Osteoblast (primary cell): Measurements from ENCODE around the gene PLTP. TPM values are rescaled to one million over a fixed set of nuclear protein-coding genes. Genes with fewer than 3 reads are reported as not detected.
"Not testable (repeated sequence)": the region's sequence is repeated elsewhere in the genome, so short reads cannot be mapped to it uniquely, and the experiment has no call there.

ENCODE experiments used
- DNase-seq: peaks from one replicate; pipeline ENCODE4 v3.0.0; 2011; ENCODE audit warnings: low spot score, mixed read lengths; ENCODE audit not compliant: insufficient read length; ENCODE audit errors: missing footprints
- H2AFZ ChIP-seq: 2 replicates; pipeline ENCODE4 v1.6.0; 2011; ENCODE audit warnings: mild to moderate bottlenecking, low read length
- H3K27ac ChIP-seq: 2 replicates; pipeline ENCODE4 v1.5.1; 2011; ENCODE audit warnings: mild to moderate bottlenecking, low read depth, low read length, moderate library complexity
- H3K27me3 ChIP-seq: 2 replicates; pipeline ENCODE4 v1.6.0; 2012; ENCODE audit warnings: mild to moderate bottlenecking, control low read depth, inconsistent platforms, low read length, moderate library complexity; ENCODE audit not compliant: insufficient read depth
- H3K36me3 ChIP-seq: 2 replicates; pipeline ENCODE4 v1.5.1; 2011; ENCODE audit warnings: mild to moderate bottlenecking, low read length, control low read depth, moderate library complexity; ENCODE audit not compliant: insufficient read depth
- H3K4me1 ChIP-seq: 2 replicates; pipeline ENCODE4 v1.5.1; 2011; ENCODE audit warnings: mild to moderate bottlenecking, low read length, control low read depth, moderate library complexity; ENCODE audit not compliant: insufficient read depth
- H3K4me2 ChIP-seq: 2 replicates; pipeline ENCODE4 v1.6.0; 2011; ENCODE audit warnings: mild to moderate bottlenecking, low read length; ENCODE audit not compliant: insufficient read depth
- H3K4me3 ChIP-seq: fragments of 200-600 bp; sonication (generic); 3 replicates; pipeline ENCODE4 v1.5.1; 2012; ENCODE audit warnings: mild to moderate bottlenecking, low read length, inconsistent platforms; ENCODE audit not compliant: insufficient read depth
- H3K79me2 ChIP-seq: 2 replicates; pipeline ENCODE4 v1.6.0; 2012; ENCODE audit warnings: mild to moderate bottlenecking, low read length, control low read depth, inconsistent platforms; ENCODE audit not compliant: insufficient read depth
- H3K9me3 ChIP-seq: 2 replicates; pipeline ENCODE4 v1.5.1; 2011; ENCODE audit warnings: low read depth, low read length, control low read depth
- H4K20me1 ChIP-seq: 2 replicates; pipeline ENCODE4 v1.6.0; 2012; ENCODE audit warnings: mild to moderate bottlenecking, low read length, control low read depth; ENCODE audit not compliant: insufficient read depth
- total RNA-seq: library from RNA; depleted of rRNA; stranded (reverse); fragments of >200 nt; gene quantifications from 2 replicates; pipeline ENCODE4 v1.2.3, GENCODE V29; 2012
- TF ChIP-seq, protein P1 (sequence below): IDR thresholded peaks from 2 replicates; pipeline ENCODE4 v1.5.1; 2011; ENCODE audit warnings: mild to moderate bottlenecking, low read depth, low read length, moderate library complexity; ENCODE audit errors: extremely low read depth

PLTP gene
- total RNA-seq, 1 donor: 21.7 TPM

- Histone ChIP-seq H3K4me3 (no peak overlapping the region), H3K27ac (no peak overlapping the region), H4K20me1 (peaks cover 10% of the 10 kb centered on the region), H3K4me2 (no peak overlapping the region), H3K27me3 (no peaks in the 10 kb centered on the region), H3K36me3 (peaks cover 82% of the 10 kb centered on the region), H3K9me3 (no peaks in the 10 kb centered on the region), H3K79me2 (no peaks in the 10 kb centered on the region), H2AFZ (no peak overlapping the region), H3K4me1 (no peaks in the 10 kb centered on the region)
- no peak for DNase-seq
- TF ChIP-seq, protein P1, sequence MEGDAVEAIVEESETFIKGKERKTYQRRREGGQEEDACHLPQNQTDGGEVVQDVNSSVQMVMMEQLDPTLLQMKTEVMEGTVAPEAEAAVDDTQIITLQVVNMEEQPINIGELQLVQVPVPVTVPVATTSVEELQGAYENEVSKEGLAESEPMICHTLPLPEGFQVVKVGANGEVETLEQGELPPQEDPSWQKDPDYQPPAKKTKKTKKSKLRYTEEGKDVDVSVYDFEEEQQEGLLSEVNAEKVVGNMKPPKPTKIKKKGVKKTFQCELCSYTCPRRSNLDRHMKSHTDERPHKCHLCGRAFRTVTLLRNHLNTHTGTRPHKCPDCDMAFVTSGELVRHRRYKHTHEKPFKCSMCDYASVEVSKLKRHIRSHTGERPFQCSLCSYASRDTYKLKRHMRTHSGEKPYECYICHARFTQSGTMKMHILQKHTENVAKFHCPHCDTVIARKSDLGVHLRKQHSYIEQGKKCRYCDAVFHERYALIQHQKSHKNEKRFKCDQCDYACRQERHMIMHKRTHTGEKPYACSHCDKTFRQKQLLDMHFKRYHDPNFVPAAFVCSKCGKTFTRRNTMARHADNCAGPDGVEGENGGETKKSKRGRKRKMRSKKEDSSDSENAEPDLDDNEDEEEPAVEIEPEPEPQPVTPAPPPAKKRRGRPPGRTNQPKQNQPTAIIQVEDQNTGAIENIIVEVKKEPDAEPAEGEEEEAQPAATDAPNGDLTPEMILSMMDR: no peak
Observed at GRCh38 chr20:45958593-45958992, 46.6 kb upstream of the PLTP start.

GRCh38 chr20:45957021-45957941 lies 45.3 kb upstream of the PLTP start:
- no peaks in the 10 kb centered on the region for H3K27me3 ChIP-seq
- H3K4me2 ChIP-seq: no peak overlapping the region
- no peak overlapping the region for H3K27ac ChIP-seq
- H3K9me3 ChIP-seq: no peaks in the 10 kb centered on the region
- no peak overlapping the region for H2AFZ ChIP-seq
- TF ChIP-seq, protein P1: no peak
- peaks cover 84% of the 10 kb centered on the region for H3K36me3 ChIP-seq
- H3K79me2 ChIP-seq: no peaks in the 10 kb centered on the region
- peaks cover 5% of the 10 kb centered on the region for H4K20me1 ChIP-seq
- peak; percentile 31 for DNase-seq
- no peak overlapping the region for H3K4me3 ChIP-seq
- no peaks in the 10 kb centered on the region for H3K4me1 ChIP-seq

- not testable (repeated sequence) for H3K27me3 ChIP-seq, H3K4me1 ChIP-seq, H3K4me3 ChIP-seq, H3K27ac ChIP-seq, H3K4me2 ChIP-seq, H2AFZ ChIP-seq, H4K20me1 ChIP-seq, H3K9me3 ChIP-seq, H3K79me2 ChIP-seq
- DNase-seq: peak; percentile 61
- peaks cover 84% of the 10 kb centered on the region for H3K36me3 ChIP-seq
Observed at GRCh38 chr20:45956326-45956725, 44.4 kb upstream of the PLTP start.

GRCh38 chr20:45953672-45954071 lies 41.7 kb upstream of the PLTP start:
- TF ChIP-seq, protein P1: no peak
- no peaks in the 10 kb centered on the region for H3K9me3 ChIP-seq
- no peaks in the 10 kb centered on the region for H3K27me3 ChIP-seq
- DNase-seq: peak; percentile 52
- no peaks in the 10 kb centered on the region for H3K4me1 ChIP-seq
- H3K79me2 ChIP-seq: no peaks in the 10 kb centered on the region
- no peak overlapping the region for H3K4me3 ChIP-seq
- H3K27ac ChIP-seq: no peak overlapping the region
- peaks cover 84% of the 10 kb centered on the region for H3K36me3 ChIP-seq
- H4K20me1 ChIP-seq: peaks cover 3% of the 10 kb centered on the region
- no peak overlapping the region for H3K4me2 ChIP-seq
- no peak overlapping the region for H2AFZ ChIP-seq
